ENCODE results near the gene SPPL3.

The SPPL3 gene

DNA sequence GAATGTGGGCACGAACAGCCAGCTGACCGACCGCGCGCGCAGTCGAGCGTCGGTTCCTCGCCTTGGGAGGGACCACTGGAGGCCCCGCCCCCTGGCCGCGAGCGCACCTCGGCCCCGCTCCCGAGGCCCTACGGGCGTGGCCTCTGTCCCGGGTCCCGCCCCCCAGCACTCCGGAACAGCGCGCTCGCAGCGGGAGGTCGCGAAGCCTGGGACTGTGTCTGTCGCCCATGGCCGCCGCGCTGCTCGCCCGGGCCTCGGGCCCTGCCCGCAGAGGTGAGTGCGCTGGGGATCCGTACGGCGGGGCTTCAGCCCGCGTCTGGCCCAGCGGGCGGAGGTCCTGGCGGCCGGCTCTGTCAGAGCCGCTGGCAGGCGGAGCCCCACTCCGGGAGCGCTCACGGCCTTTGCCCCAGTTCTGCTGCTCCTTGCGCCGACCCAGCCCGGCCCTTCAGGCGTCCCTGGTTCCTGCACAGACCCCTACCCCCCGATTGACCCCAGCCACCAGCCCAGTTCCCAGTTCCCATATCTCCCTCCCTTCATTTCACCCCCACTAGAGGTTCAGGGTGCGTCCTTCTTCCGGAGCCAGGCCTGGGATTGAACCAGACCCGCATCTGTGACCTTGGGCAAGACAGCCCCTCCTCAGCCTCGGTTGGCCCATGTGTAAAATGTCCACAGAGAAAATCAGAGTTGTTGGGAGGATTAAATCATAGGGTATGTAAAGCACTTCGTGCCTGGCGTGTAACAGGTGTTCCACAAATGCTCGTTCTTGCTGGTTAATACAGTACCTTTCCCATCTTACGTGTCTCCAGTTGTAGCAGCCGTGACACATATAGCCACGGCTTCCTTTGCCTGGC lies 178.3 kb downstream of the SPPL3 start, which contains the start of gene ACADS:
ACADS (plus strand) TSS at position 168 of the 851 bp plus-strand sequence; CDS start at position 228, 60 bp downstream.
- H3K27me3 ChIP-seq (ENCODE audit: insufficient read depth, poor library complexity, severe bottlenecking): no peaks in the 10 kb centered on the region
- 0 out of 2 replicates have a peak within 1 kb of the TSS, but pooled peaks have one; percentile 1 for H3K27ac ChIP-seq (replicated peaks)
- TF ChIP-seq, protein P1, sequence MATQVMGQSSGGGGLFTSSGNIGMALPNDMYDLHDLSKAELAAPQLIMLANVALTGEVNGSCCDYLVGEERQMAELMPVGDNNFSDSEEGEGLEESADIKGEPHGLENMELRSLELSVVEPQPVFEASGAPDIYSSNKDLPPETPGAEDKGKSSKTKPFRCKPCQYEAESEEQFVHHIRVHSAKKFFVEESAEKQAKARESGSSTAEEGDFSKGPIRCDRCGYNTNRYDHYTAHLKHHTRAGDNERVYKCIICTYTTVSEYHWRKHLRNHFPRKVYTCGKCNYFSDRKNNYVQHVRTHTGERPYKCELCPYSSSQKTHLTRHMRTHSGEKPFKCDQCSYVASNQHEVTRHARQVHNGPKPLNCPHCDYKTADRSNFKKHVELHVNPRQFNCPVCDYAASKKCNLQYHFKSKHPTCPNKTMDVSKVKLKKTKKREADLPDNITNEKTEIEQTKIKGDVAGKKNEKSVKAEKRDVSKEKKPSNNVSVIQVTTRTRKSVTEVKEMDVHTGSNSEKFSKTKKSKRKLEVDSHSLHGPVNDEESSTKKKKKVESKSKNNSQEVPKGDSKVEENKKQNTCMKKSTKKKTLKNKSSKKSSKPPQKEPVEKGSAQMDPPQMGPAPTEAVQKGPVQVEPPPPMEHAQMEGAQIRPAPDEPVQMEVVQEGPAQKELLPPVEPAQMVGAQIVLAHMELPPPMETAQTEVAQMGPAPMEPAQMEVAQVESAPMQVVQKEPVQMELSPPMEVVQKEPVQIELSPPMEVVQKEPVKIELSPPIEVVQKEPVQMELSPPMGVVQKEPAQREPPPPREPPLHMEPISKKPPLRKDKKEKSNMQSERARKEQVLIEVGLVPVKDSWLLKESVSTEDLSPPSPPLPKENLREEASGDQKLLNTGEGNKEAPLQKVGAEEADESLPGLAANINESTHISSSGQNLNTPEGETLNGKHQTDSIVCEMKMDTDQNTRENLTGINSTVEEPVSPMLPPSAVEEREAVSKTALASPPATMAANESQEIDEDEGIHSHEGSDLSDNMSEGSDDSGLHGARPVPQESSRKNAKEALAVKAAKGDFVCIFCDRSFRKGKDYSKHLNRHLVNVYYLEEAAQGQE (IDR thresholded peaks at IDR 0.05; ENCODE audit: insufficient replicate concordance, low read depth): no peak
- TF ChIP-seq, protein P2, sequence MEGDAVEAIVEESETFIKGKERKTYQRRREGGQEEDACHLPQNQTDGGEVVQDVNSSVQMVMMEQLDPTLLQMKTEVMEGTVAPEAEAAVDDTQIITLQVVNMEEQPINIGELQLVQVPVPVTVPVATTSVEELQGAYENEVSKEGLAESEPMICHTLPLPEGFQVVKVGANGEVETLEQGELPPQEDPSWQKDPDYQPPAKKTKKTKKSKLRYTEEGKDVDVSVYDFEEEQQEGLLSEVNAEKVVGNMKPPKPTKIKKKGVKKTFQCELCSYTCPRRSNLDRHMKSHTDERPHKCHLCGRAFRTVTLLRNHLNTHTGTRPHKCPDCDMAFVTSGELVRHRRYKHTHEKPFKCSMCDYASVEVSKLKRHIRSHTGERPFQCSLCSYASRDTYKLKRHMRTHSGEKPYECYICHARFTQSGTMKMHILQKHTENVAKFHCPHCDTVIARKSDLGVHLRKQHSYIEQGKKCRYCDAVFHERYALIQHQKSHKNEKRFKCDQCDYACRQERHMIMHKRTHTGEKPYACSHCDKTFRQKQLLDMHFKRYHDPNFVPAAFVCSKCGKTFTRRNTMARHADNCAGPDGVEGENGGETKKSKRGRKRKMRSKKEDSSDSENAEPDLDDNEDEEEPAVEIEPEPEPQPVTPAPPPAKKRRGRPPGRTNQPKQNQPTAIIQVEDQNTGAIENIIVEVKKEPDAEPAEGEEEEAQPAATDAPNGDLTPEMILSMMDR (IDR thresholded peaks at IDR 0.05; ENCODE audit: insufficient read depth, low read length): no peak
- TF ChIP-seq GABPA (IDR thresholded peaks at IDR 0.05; ENCODE audit: low read depth): no peak
- no peak; the same call in 1 of the 2 replicates for TF ChIP-seq POLR2AphosphoS5 (IDR thresholded peaks at IDR 0.05; ENCODE audit: low read depth)
- H3K4me3 ChIP-seq (replicated peaks; ENCODE audit: insufficient read depth, low read length): peak within 1 kb of the TSS; percentile 62
- DNase-seq (ENCODE audit: low read depth in 1 of 2, low spot score in 1 of 2): peak; percentile 74 to 75

DNA sequence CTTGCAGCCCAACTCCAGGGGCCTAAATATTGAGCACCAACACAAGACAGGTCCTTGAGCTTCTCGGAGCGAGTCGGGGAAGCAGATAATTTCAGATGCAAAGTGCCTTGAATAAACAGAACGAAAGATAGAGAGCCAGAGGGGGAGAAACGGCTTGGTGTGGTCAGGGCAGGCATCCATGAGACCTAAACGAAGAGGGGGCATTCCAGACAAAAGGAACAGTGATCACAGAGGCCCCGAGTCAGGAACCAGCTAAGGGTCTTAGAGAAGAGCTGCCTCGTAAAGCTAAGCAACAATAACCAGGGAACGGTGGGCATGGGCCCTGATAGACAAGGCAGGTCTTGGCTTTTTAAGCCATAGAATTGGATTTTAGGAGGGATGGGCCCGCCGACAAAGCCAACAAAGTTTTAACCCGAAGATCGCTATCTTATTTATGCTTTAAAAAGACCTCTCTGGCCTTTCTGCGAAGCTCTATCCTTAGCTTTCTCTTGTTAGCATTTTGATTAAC lies 179.0 kb downstream of the SPPL3 start:
- DNase-seq (ENCODE audit: low read depth in 1 of 2, low spot score in 1 of 2): no peak
- TF ChIP-seq, protein P1 (IDR thresholded peaks at IDR 0.05; ENCODE audit: insufficient replicate concordance, low read depth): no peak
- TF ChIP-seq POLR2AphosphoS5 (IDR thresholded peaks at IDR 0.05; ENCODE audit: low read depth) (no peak), SPI1 (IDR thresholded peaks at IDR 0.05; ENCODE audit: borderline replicate concordance, low read depth) (no peak), GABPA (IDR thresholded peaks at IDR 0.05; ENCODE audit: low read depth) (no peak)
- TF ChIP-seq, protein P2 (IDR thresholded peaks at IDR 0.05; ENCODE audit: insufficient read depth, low read length): no peak
- Histone ChIP-seq H3K27ac (replicated peaks) (no peak overlapping the region), H3K4me3 (replicated peaks; ENCODE audit: insufficient read depth, low read length) (peak overlapping the region; percentile 62), H3K27me3 (ENCODE audit: insufficient read depth, poor library complexity, severe bottlenecking) (no peaks in the 10 kb centered on the region)

DNA sequence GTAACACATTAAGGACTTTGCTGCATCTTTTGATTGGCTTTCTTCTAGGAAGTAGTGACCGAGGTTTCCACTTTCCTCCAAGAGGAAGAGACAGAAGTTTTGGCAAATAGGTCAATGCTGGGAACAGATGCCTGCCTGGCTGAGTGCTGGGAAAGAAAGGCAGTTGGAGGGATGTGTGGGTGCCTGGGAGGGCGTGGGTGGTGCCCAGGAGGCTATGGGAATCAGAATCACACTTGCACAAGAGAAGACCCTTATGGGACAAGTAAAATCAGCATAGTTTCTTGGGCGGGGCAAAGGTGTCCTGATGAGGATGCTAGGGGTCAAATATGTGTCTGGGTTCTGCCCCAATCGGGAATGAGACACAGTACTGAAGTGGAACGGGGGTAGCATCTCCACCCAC lies 179.4 kb downstream of the SPPL3 start:
- H3K27ac ChIP-seq (replicated peaks): no peak overlapping the region
- no peak for DNase-seq (ENCODE audit: low read depth in 1 of 2, low spot score in 1 of 2)
- H3K4me3 ChIP-seq (replicated peaks; ENCODE audit: insufficient read depth, low read length): no peak overlapping the region
- TF ChIP-seq, protein P2 (IDR thresholded peaks at IDR 0.05; ENCODE audit: insufficient read depth, low read length): no peak
- no peak for TF ChIP-seq GABPA (IDR thresholded peaks at IDR 0.05; ENCODE audit: low read depth)
- TF ChIP-seq, protein P1 (IDR thresholded peaks at IDR 0.05; ENCODE audit: insufficient replicate concordance, low read depth): no peak
- no peak for TF ChIP-seq SPI1 (IDR thresholded peaks at IDR 0.05; ENCODE audit: borderline replicate concordance, low read depth)
- no peak for TF ChIP-seq POLR2AphosphoS5 (IDR thresholded peaks at IDR 0.05; ENCODE audit: low read depth)
- H3K27me3 ChIP-seq (ENCODE audit: insufficient read depth, poor library complexity, severe bottlenecking): no peaks in the 10 kb centered on the region

All from HL-60 (cell line).